HCT116 (cell line): ENCODE results near the gene PDE4D. TPM values are rescaled to one million over a fixed set of nuclear protein-coding genes. Genes with fewer than 3 reads are reported as not detected.

Experiments
- ATAC-seq: fragments of 200-7000 bp; cut with Tn5 transposase; 2 replicates; pipeline ENCODE4 v1.9.1; 2020; ENCODE audit warnings: mild to moderate bottlenecking, moderate library complexity
- BruUV-seq: library from RNA; stranded (reverse); fragments of 400-500 nt; replicated peaks from 2 replicates; lab custom pipeline; 2021; lab: Mats Ljungman, UMichigan
- CTCF ChIA-PET: fragments of 300-600 bp; sonication (Branson Sonifier 250); formaldehyde crosslinking; loops from one replicate; lab custom pipeline; 2021; ENCODE audit warnings: antibody characterized with exemption; lab: Charles Lee
- POLR2A ChIA-PET: fragments of 300-600, 350-600 bp; sonication (Branson Sonifier 250); formaldehyde crosslinking; loops from one replicate; lab custom pipeline; 2021; ENCODE audit warnings: antibody characterized with exemption; lab: Charles Lee
- RAD21 ChIA-PET, 2 experiments: fragments of 300-600 bp; sonication (Branson Sonifier 250); formaldehyde crosslinking; loops; one replicate each; lab custom pipeline; 2023; ENCODE audit warnings: low total read pairs in 2 of 2; ENCODE audit not compliant: uncharacterized antibody in 2 of 2, unreplicated experiment in 2 of 2, low non-redundant PET in 1 of 2; lab: Charles Lee
- DNase-seq: peaks from one replicate; pipeline ENCODE4 v3.0.0-alpha.2; 2010; ENCODE audit warnings: low read depth, low spot score
- H2AFZ ChIP-seq: fragments of 200-600 bp; shearing (Covaris generic), sonication (generic); 2 replicates; pipeline ENCODE4 v1.6.1; 2017; ENCODE audit warnings: low read depth, mixed run types, mixed read lengths, antibody characterized with exemption, low read length; ENCODE audit not compliant: poor library complexity, severe bottlenecking
- H3K27ac ChIP-seq: 2 replicates; pipeline ENCODE4 v1.5.1; 2012; ENCODE audit warnings: low read depth, low read length
- H3K27me3 ChIP-seq: fragments of 200-600 bp; sonication (generic); 2 replicates; pipeline ENCODE4 v1.6.1; 2016; ENCODE audit warnings: mixed run types, low read length, mixed read lengths; ENCODE audit not compliant: insufficient read depth
- H3K36me3 ChIP-seq, 2 experiments: fragments of 200-500 bp in 1 of 2; fragments of 200-600 bp in 1 of 2; sonication (Bioruptor generic) in 1 of 2; sonication (generic) in 1 of 2; 2 replicates each; pipeline versions ENCODE4 v1.5.1 to v1.6.1; 2014 to 2016; ENCODE audit warnings: low read length in 2 of 2, inconsistent platforms in 1 of 2, mixed read lengths in 1 of 2, mixed run types in 1 of 2; ENCODE audit not compliant: insufficient read depth in 2 of 2, control insufficient read depth in 1 of 2
- H3K4me1 ChIP-seq, 2 experiments: fragments of 200-600 bp in 1 of 2; sonication (generic) in 1 of 2; 2 replicates each; pipeline versions ENCODE4 v1.5.1 to v1.6.1; 2012 to 2017; ENCODE audit warnings: low read length in 2 of 2, inconsistent platforms in 1 of 2, mild to moderate bottlenecking in 1 of 2, mixed read lengths in 1 of 2, mixed run types in 1 of 2, moderate library complexity in 1 of 2; ENCODE audit not compliant: insufficient read depth in 2 of 2, control insufficient read depth in 1 of 2
- H3K4me2 ChIP-seq: fragments of 200-600 bp; sonication (generic); 2 replicates; pipeline ENCODE4 v1.6.1; 2017; ENCODE audit warnings: mixed run types, low read length, mixed read lengths
- H3K4me3 ChIP-seq, 2 experiments: fragments of 200-600 bp in 1 of 2; sonication (generic) in 1 of 2; replicated peaks in 1 of 2; 2 replicates each; pipeline ENCODE4 v1.5.1; 2011 to 2016; ENCODE audit warnings: low read length in 2 of 2, control low read depth in 1 of 2, low read depth in 1 of 2, mild to moderate bottlenecking in 1 of 2, mixed read lengths in 1 of 2, mixed run types in 1 of 2
- H3K79me2 ChIP-seq: fragments of 200-600 bp; sonication (generic); 2 replicates; pipeline ENCODE4 v1.6.1; 2017; ENCODE audit warnings: mild to moderate bottlenecking, mixed run types, low read length, moderate library complexity, mixed read lengths; ENCODE audit not compliant: insufficient read depth
- H3K9ac ChIP-seq: fragments of 200-600 bp; sonication (generic); 2 replicates; pipeline ENCODE4 v1.6.1; 2016; ENCODE audit warnings: low read length, mixed read lengths
- H3K9me2 ChIP-seq: fragments of 200-600 bp; sonication (generic), shearing (Covaris generic); 2 replicates; pipeline ENCODE4 v1.6.1; 2017; ENCODE audit warnings: mixed run types, mild to moderate bottlenecking, moderate library complexity; ENCODE audit not compliant: insufficient read depth
- H3K9me3 ChIP-seq, 2 experiments: fragments of 200-500 bp in 1 of 2; fragments of 200-600 bp in 1 of 2; sonication (Bioruptor generic) in 1 of 2; sonication (generic) in 1 of 2; 2 replicates each; pipeline ENCODE4 v1.6.1; 2014 to 2017; ENCODE audit warnings: low read length in 2 of 2, mixed read lengths in 2 of 2, inconsistent platforms in 1 of 2, low read depth in 1 of 2, mild to moderate bottlenecking in 1 of 2, mixed run types in 1 of 2, moderate library complexity in 1 of 2; ENCODE audit not compliant: control insufficient read depth in 1 of 2, insufficient read depth in 1 of 2
- H4K20me1 ChIP-seq: fragments of 200-600 bp; sonication (generic), shearing (Covaris generic); 2 replicates; pipeline ENCODE4 v1.6.1; 2017; ENCODE audit warnings: mixed run types, mild to moderate bottlenecking, moderate library complexity; ENCODE audit not compliant: insufficient read depth
- CBX3 ChIP-seq: IDR thresholded peaks from 2 replicates; pipeline ENCODE4 v1.6.1; 2012; ENCODE audit warnings: low read depth
- CEBPB ChIP-seq: IDR thresholded peaks from 2 replicates; pipeline ENCODE4 v1.6.1; 2012; ENCODE audit warnings: low read depth
- ELF1 ChIP-seq: IDR thresholded peaks from 2 replicates; pipeline ENCODE4 v1.6.1; 2012; ENCODE audit warnings: low read depth, borderline replicate concordance
- EZH2 ChIP-seq: fragments of 200-600 bp; sonication (generic); IDR thresholded peaks from 2 replicates; pipeline ENCODE4 v1.6.1; 2017; ENCODE audit warnings: antibody characterized with exemption, mixed run types
- FOSL1 ChIP-seq: IDR thresholded peaks from 2 replicates; pipeline ENCODE4 v1.6.1; 2012; ENCODE audit warnings: low read depth
- POLR2A ChIP-seq: IDR thresholded peaks from 2 replicates; pipeline ENCODE4 v1.7.0; 2011; ENCODE audit warnings: borderline replicate concordance; ENCODE audit not compliant: insufficient read depth, insufficient read length; ENCODE audit errors: extremely low read depth
- RAD21 ChIP-seq: IDR thresholded peaks from 2 replicates; pipeline ENCODE4 v1.6.1; 2012; ENCODE audit warnings: low read depth, mild to moderate bottlenecking
- SIN3A ChIP-seq: IDR thresholded peaks from 2 replicates; pipeline ENCODE4 v1.6.1; 2012; ENCODE audit warnings: low read depth
- SP1 ChIP-seq: IDR thresholded peaks from 2 replicates; pipeline ENCODE4 v1.6.1; 2012; ENCODE audit warnings: low read depth
- SRF ChIP-seq: IDR thresholded peaks from 2 replicates; pipeline ENCODE4 v1.6.1; 2012; ENCODE audit warnings: low read depth
- YY1 ChIP-seq: IDR thresholded peaks from 2 replicates; pipeline ENCODE4 v1.6.1; 2011; ENCODE audit warnings: low read length, low read depth, moderate library complexity, mild to moderate bottlenecking; ENCODE audit not compliant: insufficient replicate concordance; ENCODE audit errors: extremely low read depth
- ZFX ChIP-seq: fragments of 450-650 bp; IDR thresholded peaks from 2 replicates; pipeline ENCODE4 v1.6.1; 2017
- ZNF274 ChIP-seq: fragments of 200-500 bp; sonication (Bioruptor generic); IDR thresholded peaks from 2 replicates; pipeline ENCODE4 v1.6.1; 2014; ENCODE audit warnings: mild to moderate bottlenecking, low read depth, low read length, inconsistent platforms
- intact Hi-C: fragments of 100-400 bp; cut with micrococcal nuclease; formaldehyde crosslinking; loops from 2 replicates; pipeline ENCODE4 v1.10.0; 2022
- total RNA-seq: library from RNA; stranded (reverse); gene quantifications from one replicate; pipeline ENCODE4 v1.2.1, GENCODE V29; 2021; ENCODE audit not compliant: unreplicated experiment
- TF ChIP-seq, protein P1 (sequence below): IDR thresholded peaks from 2 replicates; pipeline ENCODE4 v1.6.1; 2012

Gene PDE4D
- total RNA-seq, 1 experiment from 2014 or later = 1.1 TPM

DNA sequence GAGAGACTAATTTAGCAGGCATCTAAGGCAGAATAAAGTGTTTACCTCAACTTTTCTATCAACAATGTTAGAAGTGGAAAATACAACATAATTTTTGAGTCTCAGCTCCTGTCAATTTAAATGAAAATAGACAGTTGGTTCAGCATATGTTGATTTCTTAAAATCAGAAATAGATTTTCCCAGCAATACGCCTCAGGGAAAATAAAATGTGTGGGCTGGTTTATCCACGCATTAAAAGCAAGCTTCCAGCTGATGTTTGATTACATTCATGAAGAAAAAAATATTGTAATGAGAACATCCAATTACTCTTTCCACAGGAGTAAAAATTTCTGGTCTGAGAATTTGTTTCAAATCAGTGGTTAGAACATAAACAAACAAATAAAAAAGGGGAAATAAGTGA, 166.3 kb downstream of the PDE4D start:
- no peaks in the 10 kb centered on the region for H3K9me3 ChIP-seq
- RAD21 ChIA-PET = no interaction called here
- POLR2A ChIA-PET = no interaction called here
- CTCF ChIA-PET = no interaction called here
- intact Hi-C loops = no loop called here
- H3K4me1 ChIP-seq = no peaks in the 10 kb centered on the region
- ATAC-seq = no peak
- no peak overlapping the region for H2AFZ ChIP-seq
- H3K4me2 ChIP-seq = no peak overlapping the region
- no peak for TF ChIP-seq ELF1
- no peak for TF ChIP-seq SIN3A
- no peak for TF ChIP-seq ZFX
- TF ChIP-seq CEBPB = no peak
- no peak for TF ChIP-seq RAD21
- TF ChIP-seq, protein P1, sequence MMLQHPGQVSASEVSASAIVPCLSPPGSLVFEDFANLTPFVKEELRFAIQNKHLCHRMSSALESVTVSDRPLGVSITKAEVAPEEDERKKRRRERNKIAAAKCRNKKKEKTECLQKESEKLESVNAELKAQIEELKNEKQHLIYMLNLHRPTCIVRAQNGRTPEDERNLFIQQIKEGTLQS = no peak
- no peak for TF ChIP-seq CBX3
- TF ChIP-seq SRF = no peak
- TF ChIP-seq, all 23 proteins: peak for 0
- Histone ChIP-seq H3K36me3 (no peaks in the 10 kb centered on the region), H3K79me2 (no peaks in the 10 kb centered on the region), H3K27ac (no peak overlapping the region), H3K9me2 (no peaks in the 10 kb centered on the region), H3K9ac (no peak overlapping the region), H3K27me3 (0 out of 2 replicates have a peak, but pooled peaks cover 3% of the 10 kb centered on the region), H3K4me3 (no peak overlapping the region), H4K20me1 (no peaks in the 10 kb centered on the region)
- no TSS peak for BruUV-seq
- DNase-seq = no peak

DNA sequence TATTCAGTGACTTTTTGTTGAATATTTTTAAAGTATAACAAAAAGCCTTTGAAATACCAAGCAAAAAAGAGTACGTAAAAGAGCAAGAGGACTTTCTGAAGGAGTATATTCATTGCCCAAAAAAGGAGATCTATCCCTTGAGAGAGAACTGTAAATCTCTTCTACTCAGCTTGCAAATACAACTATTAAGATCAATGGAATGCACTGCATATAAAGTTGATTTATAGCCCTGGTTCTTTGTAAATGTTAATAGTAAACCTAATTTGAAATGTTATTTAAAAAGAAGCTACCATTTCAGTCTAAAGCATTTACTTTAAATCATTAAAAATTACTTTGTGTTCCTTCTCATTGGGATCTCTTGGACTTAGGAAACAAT, 168.1 kb downstream of the PDE4D start:
- Histone ChIP-seq H3K9me3 (no peaks in the 10 kb centered on the region), H3K9ac (no peak overlapping the region), H4K20me1 (no peaks in the 10 kb centered on the region), H3K4me3 (no peak overlapping the region), H3K4me2 (no peak overlapping the region), H3K79me2 (no peaks in the 10 kb centered on the region), H3K27ac (no peak overlapping the region), H3K36me3 (no peaks in the 10 kb centered on the region), H2AFZ (no peak overlapping the region), H3K4me1 (no peaks in the 10 kb centered on the region), H3K27me3 (0 out of 2 replicates have a peak, but pooled peaks cover 3% of the 10 kb centered on the region), H3K9me2 (no peaks in the 10 kb centered on the region)
- CTCF ChIA-PET = interaction anchor here (0.7 kb wide), 1 partner anchor 219 kb away, joined by 3 read pairs; no protein-coding TSS in a partner anchor
- RAD21 ChIA-PET = no interaction called here
- intact Hi-C loops = loop anchor here (2.0 kb wide), 1 partner anchor 219 kb away; no protein-coding TSS in a partner anchor
- no TSS peak for BruUV-seq
- DNase-seq = no peak
- no peak for ATAC-seq
- POLR2A ChIA-PET = no interaction called here
- no peak for TF ChIP-seq ZNF274
- no peak for TF ChIP-seq CBX3
- TF ChIP-seq, protein P1 = no peak
- TF ChIP-seq YY1 = no peak
- TF ChIP-seq POLR2A = no peak
- TF ChIP-seq EZH2 = no peak
- TF ChIP-seq ELF1 = no peak
- TF ChIP-seq FOSL1 = no peak
- TF ChIP-seq SP1 = no peak
